ENCODE measurements around the gene PNKP.

The PNKP gene

GRCh38 chr19:49894879-49895565 lies 27.6 kb upstream of the PNKP start:
- DNase-seq (ENCODE audit: low read depth): no peak
- no peak for TF ChIP-seq CTCF (conservative IDR thresholded peaks at IDR 0.05; ENCODE audit: low read depth, low read length)
- H3K4me3 ChIP-seq (ENCODE audit: low read length): no peak overlapping the region

GRCh38 chr19:49894011-49894664 lies 26.8 kb upstream of the PNKP start:
- H3K4me3 ChIP-seq (ENCODE audit: low read length): no peak overlapping the region
- DNase-seq (ENCODE audit: low read depth): no peak
- TF ChIP-seq CTCF (conservative IDR thresholded peaks at IDR 0.05; ENCODE audit: low read depth, low read length): no peak

GRCh38 chr19:49892716-49893115 lies 25.3 kb upstream of the PNKP start:
- no peak for DNase-seq (ENCODE audit: low read depth)
- no peak overlapping the region for H3K4me3 ChIP-seq (ENCODE audit: low read length)
- no peak for TF ChIP-seq CTCF (conservative IDR thresholded peaks at IDR 0.05; ENCODE audit: low read depth, low read length)

GRCh38 chr19:49891393-49891792 lies 24.0 kb upstream of the PNKP start:
- no peak overlapping the region for H3K4me3 ChIP-seq (ENCODE audit: low read length)
- no peak for DNase-seq (ENCODE audit: low read depth)
- TF ChIP-seq CTCF (conservative IDR thresholded peaks at IDR 0.05; ENCODE audit: low read depth, low read length): no peak

GRCh38 chr19:49890349-49891311 lies 23.3 kb upstream of the PNKP start:
- DNase-seq (ENCODE audit: low read depth): no peak
- no peak for TF ChIP-seq CTCF (conservative IDR thresholded peaks at IDR 0.05; ENCODE audit: low read depth, low read length)
- peak overlapping the region; percentile 25 for H3K4me3 ChIP-seq (ENCODE audit: low read length)

GRCh38 chr19:49889687-49890348 lies 22.4 kb upstream of the PNKP start:
- peak; percentile 72 for TF ChIP-seq CTCF (conservative IDR thresholded peaks at IDR 0.05; ENCODE audit: low read depth, low read length)
- H3K4me3 ChIP-seq (ENCODE audit: low read length): peak overlapping the region; percentile 25
- DNase-seq (ENCODE audit: low read depth): no peak
